MCF 10A (cell line): ENCODE results near the gene PPIF. TPM values are rescaled to one million over a fixed set of nuclear protein-coding genes. Genes with fewer than 3 reads are reported as not detected.

Experiments
- BruUV-seq: library from RNA; stranded (reverse); fragments of 400-500 nt; replicated peaks from 2 replicates; lab custom pipeline; 2021; lab: Mats Ljungman, UMichigan
- CTCF ChIA-PET: fragments of 300-600 bp; sonication (Branson Sonifier 250); formaldehyde crosslinking; extraction: SDS; loops from one replicate; lab custom pipeline; 2021; ENCODE audit warnings: antibody characterized with exemption, inconsistent platforms; lab: Yijun Ruan, JAX
- POLR2A ChIA-PET: fragments of 300-600, 350-650 bp; sonication (Branson Sonifier 250); formaldehyde crosslinking; extraction: SDS; loops from one replicate; lab custom pipeline; 2020; ENCODE audit warnings: antibody characterized with exemption, inconsistent platforms; lab: Yijun Ruan, JAX
- DNase-seq: peaks from one replicate; pipeline ENCODE4 v3.0.0-alpha.2; 2018; ENCODE audit not compliant: unreplicated experiment
- H3K27ac Mint-ChIP-seq: one replicate; pipeline ENCODE4 v1.8.0; 2022; ENCODE audit warnings: mild to moderate bottlenecking, low read depth, mixed read lengths; ENCODE audit not compliant: unreplicated experiment
- H3K27me3 Mint-ChIP-seq: one replicate; pipeline ENCODE4 v1.8.0; 2022; ENCODE audit warnings: mixed read lengths; ENCODE audit not compliant: insufficient read depth, unreplicated experiment
- H3K36me3 Mint-ChIP-seq: one replicate; pipeline ENCODE4 v1.8.0; 2022; ENCODE audit warnings: mild to moderate bottlenecking, moderate library complexity, mixed read lengths; ENCODE audit not compliant: insufficient read depth, unreplicated experiment
- H3K4me1 Mint-ChIP-seq: one replicate; pipeline ENCODE4 v1.8.0; 2022; ENCODE audit warnings: mixed read lengths; ENCODE audit not compliant: insufficient read depth, unreplicated experiment
- H3K4me3 Mint-ChIP-seq: one replicate; pipeline ENCODE4 v1.8.0; 2022; ENCODE audit warnings: mild to moderate bottlenecking, moderate library complexity, mixed read lengths; ENCODE audit not compliant: unreplicated experiment
- H3K9me3 Mint-ChIP-seq: one replicate; pipeline ENCODE4 v1.8.0; 2022; ENCODE audit warnings: mixed read lengths; ENCODE audit not compliant: unreplicated experiment
- intact Hi-C: fragments of 100-400 bp; cut with micrococcal nuclease; formaldehyde crosslinking; loops from 2 replicates; pipeline ENCODE4 v1.14.1; 2022
- total RNA-seq: library from RNA; stranded (reverse); gene quantifications from 2 replicates; pipeline ENCODE4 v1.2.3, GENCODE V29; 2022
- TF ChIP-seq, protein P1 (sequence below): fragments of 200-600 bp; IDR thresholded peaks from one replicate; pipeline ENCODE4 v1.8.0; 2022; ENCODE audit warnings: antibody characterized with exemption, mild to moderate bottlenecking; ENCODE audit not compliant: unreplicated experiment

The PPIF gene
- total RNA-seq, 1 experiment from 2014 or later = 76.5 TPM

DNA sequence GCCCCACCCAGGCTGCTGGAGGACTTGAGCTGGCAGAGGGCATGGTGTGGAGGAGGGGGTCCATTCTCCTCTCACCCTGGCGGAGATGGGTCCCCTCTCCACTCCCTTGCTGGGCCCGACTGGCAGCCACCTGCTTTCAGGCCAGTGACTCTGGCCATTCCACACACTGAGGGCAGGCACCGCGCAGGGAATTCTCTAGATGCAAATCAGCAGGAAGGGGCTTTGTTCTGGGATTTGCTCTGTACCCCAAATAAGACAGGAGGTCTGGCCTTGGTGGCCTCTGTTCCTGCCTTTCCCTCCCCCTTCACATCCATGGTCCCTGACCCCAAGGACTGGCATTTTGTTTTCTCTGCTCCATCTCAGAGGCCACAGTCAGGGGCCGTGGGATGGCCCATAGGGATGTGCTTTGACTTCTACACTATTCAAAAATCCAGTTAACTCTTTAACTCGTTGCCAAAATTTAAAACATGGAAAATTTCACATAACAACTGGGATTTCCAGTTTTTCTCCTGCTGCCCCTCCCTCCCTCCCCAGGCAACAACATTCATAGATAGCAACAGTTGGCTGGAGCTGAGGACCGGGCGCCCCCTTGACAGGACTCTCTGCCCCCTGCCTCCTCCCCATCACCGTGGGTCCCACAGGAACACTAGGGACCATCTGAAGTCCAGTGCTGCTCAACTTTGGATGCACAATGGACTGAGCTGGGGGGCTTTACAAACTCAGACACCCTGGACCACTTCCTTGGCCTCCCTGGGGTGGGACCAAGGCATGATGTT, 33.9 kb downstream of the PPIF start:
- CTCF ChIA-PET = no interaction called here
- POLR2A ChIA-PET = no interaction called here
- Mint-ChIP-seq H3K4me3 (no peak overlapping the region), H3K27ac (no peak overlapping the region), H3K27me3 (no peaks in the 10 kb centered on the region), H3K36me3 (peaks cover 7% of the 10 kb centered on the region), H3K9me3 (no peaks in the 10 kb centered on the region), H3K4me1 (no peaks in the 10 kb centered on the region)
- intact Hi-C loops = no loop called here
- BruUV-seq = no TSS peak
- no peak for DNase-seq
- TF ChIP-seq, protein P1, sequence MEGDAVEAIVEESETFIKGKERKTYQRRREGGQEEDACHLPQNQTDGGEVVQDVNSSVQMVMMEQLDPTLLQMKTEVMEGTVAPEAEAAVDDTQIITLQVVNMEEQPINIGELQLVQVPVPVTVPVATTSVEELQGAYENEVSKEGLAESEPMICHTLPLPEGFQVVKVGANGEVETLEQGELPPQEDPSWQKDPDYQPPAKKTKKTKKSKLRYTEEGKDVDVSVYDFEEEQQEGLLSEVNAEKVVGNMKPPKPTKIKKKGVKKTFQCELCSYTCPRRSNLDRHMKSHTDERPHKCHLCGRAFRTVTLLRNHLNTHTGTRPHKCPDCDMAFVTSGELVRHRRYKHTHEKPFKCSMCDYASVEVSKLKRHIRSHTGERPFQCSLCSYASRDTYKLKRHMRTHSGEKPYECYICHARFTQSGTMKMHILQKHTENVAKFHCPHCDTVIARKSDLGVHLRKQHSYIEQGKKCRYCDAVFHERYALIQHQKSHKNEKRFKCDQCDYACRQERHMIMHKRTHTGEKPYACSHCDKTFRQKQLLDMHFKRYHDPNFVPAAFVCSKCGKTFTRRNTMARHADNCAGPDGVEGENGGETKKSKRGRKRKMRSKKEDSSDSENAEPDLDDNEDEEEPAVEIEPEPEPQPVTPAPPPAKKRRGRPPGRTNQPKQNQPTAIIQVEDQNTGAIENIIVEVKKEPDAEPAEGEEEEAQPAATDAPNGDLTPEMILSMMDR = no peak

DNA sequence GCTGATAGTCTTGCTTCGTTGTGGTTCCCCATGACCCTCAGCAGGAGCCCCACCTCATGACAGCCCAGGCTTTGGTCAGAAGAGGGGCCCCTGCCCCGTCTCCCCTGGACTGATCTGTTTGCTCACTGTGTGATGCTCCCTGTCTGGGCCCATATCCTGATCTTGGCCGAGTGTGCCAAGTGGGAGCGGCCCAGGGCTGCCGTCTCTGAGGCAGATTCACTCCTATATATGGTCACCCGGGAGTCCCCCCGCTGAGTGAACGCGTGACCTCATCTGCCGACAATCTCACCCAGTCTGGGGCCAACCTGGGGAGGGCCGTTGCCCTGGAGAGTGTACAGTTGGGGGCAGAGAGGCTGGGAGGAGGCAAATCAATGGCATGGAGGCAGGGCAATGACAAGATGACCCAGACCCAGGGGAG, 34.5 kb downstream of the PPIF start:
- no peak for DNase-seq
- Mint-ChIP-seq H3K36me3 (peaks cover 7% of the 10 kb centered on the region), H3K4me1 (no peaks in the 10 kb centered on the region), H3K27me3 (no peaks in the 10 kb centered on the region), H3K27ac (no peak overlapping the region), H3K9me3 (no peaks in the 10 kb centered on the region), H3K4me3 (no peak overlapping the region)
- ChIA-PET CTCF (no interaction called here), POLR2A (interaction anchor here (0.6 kb wide), 1 partner anchor 16 kb away, joined by 4 read pairs; no protein-coding TSS in a partner anchor)
- TF ChIP-seq, protein P1 = no peak
- intact Hi-C loops = no loop called here
- no TSS peak for BruUV-seq

DNA sequence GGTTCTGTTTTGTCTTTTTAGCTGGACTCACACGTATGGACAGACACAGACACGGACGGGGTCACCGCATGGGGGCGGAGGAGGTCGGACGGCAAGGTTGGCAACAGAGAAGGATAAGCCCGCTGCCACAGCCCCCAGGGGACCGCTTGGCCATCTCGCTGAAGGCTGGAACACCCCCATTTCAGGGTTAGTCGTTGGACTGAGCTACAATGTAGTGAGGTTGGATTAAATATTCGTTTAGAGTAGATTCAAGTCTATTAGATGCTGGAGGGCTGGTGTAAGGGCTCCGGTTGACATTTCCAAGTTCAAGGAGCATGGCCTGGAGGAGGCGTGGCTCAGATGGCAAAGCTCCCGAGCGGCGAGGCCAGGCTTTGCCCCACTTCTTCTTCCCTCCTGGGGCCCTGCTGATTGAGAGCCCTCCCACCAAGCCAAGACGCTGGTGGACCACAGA, 35.2 kb downstream of the PPIF start:
- intact Hi-C loops = no loop called here
- H3K27me3 Mint-ChIP-seq = no peaks in the 10 kb centered on the region
- H3K27ac Mint-ChIP-seq = no peak overlapping the region
- ChIA-PET CTCF (interaction anchor here (1.2 kb wide), 1 partner anchor 8 kb away, joined by 5 read pairs; no protein-coding TSS in a partner anchor), POLR2A (no interaction called here)
- H3K4me3 Mint-ChIP-seq = no peak overlapping the region
- peaks cover 7% of the 10 kb centered on the region for H3K36me3 Mint-ChIP-seq
- H3K4me1 Mint-ChIP-seq = no peaks in the 10 kb centered on the region
- no peak for DNase-seq
- no TSS peak for BruUV-seq
- no peaks in the 10 kb centered on the region for H3K9me3 Mint-ChIP-seq
- TF ChIP-seq, protein P1 = no peak

DNA sequence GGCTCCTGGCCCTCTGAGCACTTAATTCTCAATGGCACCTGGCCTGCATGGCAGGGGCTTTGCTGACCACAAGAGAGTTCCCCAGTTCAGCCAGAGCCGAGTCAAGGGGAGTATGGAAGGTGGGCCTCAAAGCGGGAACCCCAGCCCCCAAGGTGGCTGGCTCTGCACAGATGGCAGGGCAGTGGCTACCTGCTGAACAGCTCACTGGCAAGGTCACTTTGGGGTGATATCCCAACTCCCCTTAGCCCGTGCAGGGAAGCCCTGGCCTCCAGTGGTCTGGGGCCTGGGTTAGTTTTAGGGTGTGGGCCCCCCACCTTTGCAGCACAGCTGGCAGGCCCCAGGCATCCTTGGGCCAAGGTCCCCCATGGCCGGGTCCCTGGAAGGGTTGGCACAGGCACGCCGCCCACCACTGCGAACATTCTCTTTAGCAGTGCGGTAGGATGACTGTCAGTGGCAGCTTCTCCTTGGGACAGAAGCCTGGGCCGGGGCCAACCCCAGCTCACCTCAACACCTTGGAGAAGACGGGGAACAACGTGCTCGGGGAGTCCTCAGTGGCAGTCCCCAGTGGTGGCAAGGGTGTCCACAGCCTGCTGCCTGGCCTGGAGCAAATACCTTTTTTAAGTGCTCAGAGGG, 36.8 kb downstream of the PPIF start:
- no peak overlapping the region for H3K4me3 Mint-ChIP-seq
- H3K27me3 Mint-ChIP-seq = no peaks in the 10 kb centered on the region
- intact Hi-C loops = no loop called here
- H3K4me1 Mint-ChIP-seq = no peaks in the 10 kb centered on the region
- peaks cover 7% of the 10 kb centered on the region for H3K36me3 Mint-ChIP-seq
- BruUV-seq = no TSS peak
- POLR2A ChIA-PET = no interaction called here
- TF ChIP-seq, protein P1 = no peak
- no peak for DNase-seq
- H3K9me3 Mint-ChIP-seq = no peaks in the 10 kb centered on the region
- CTCF ChIA-PET = interaction anchor here (1.0 to 1.4 kb wide), 2 partner anchors 8 to 84 kb away, joined by 3 to 7 read pairs; no protein-coding TSS in a partner anchor
- H3K27ac Mint-ChIP-seq = no peak overlapping the region
